ENCODE results near the gene SMAD3. TPM values are rescaled to one million over a fixed set of nuclear protein-coding genes. Genes with fewer than 3 reads are reported as not detected.
A peak's percentile ranks its signal among the peaks of the same experiment; 100 is the strongest.

Gene SMAD3
- total and polyA plus RNA-seq, 2 donors (not counting 1 experiment from before 2014, with no cell fraction given) = 55.9 to 163 TPM

- H3K27ac Mint-ChIP-seq = peak overlapping the region; percentile 87
- H3K9me3 Mint-ChIP-seq (ENCODE audit: insufficient read depth) = no peaks in the 10 kb centered on the region
- Histone ChIP-seq H3K36me3 (replicated peaks in 1 of 2; ENCODE audit: control extremely low read depth in 1 of 2, control insufficient read depth in 1 of 2, extremely low read depth in 1 of 2, insufficient read depth in 2 of 2, low read length in 1 of 2) (peaks cover 1 to 31% of the 10 kb centered on the region in 2 experiments), H2AFZ (ENCODE audit: insufficient read depth, low read depth, low read length, poor library complexity, severe bottlenecking) (no peak overlapping the region), H3K27me3 (replicated peaks in 1 of 4; ENCODE audit: control extremely low read depth in 1 of 4, control insufficient read depth in 3 of 4, insufficient read depth in 4 of 4, low read length in 3 of 4) (no peaks in the 10 kb centered on the region), H4K20me1 (ENCODE audit: control insufficient read depth, insufficient read depth, low read length, poor library complexity, severe bottlenecking) (peaks cover 5% of the 10 kb centered on the region), H3K9ac (ENCODE audit: low read length) (peak overlapping the region; percentile 42), H3K4me1 (ENCODE audit: control insufficient read depth in 2 of 2, insufficient read depth in 2 of 2, low read length in 2 of 2) (peaks cover 98% of the 10 kb centered on the region in 2 donors), H3K9me3 (ENCODE audit: control extremely low read depth in 1 of 3, control insufficient read depth in 2 of 3, insufficient read depth in 1 of 3, low read length in 2 of 3) (no peaks in the 10 kb centered on the region), H3K4me3 (ENCODE audit: control extremely low read depth in 1 of 5, extremely low read depth in 1 of 5, insufficient read depth in 1 of 5, low read depth in 2 of 5, low read length in 4 of 5) (peak overlapping the region in 1 of 5 experiments; percentile 40), H3K79me2 (ENCODE audit: control insufficient read depth, insufficient read depth, low read length) (peaks cover 99% of the 10 kb centered on the region), H3K27ac (ENCODE audit: low read length in 2 of 2) (peak overlapping the region; percentile 69 to 82), H3K4me2 (replicated peaks; ENCODE audit: low read depth, low read length, poor library complexity, severe bottlenecking) (peak overlapping the region; percentile 68)
- ChIA-PET CTCF (interaction anchor here (1.4 to 9.1 kb wide), 3 partner anchors 17 to 22 kb away, joined by 3 to 109 read pairs (median 4); no protein-coding TSS in a partner anchor), POLR2A (interaction anchor here (0.5 to 0.8 kb wide), 2 partner anchors 13 to 664 kb away, joined by 3 read pairs; no protein-coding TSS in a partner anchor)
- DNase-seq (no peak), ATAC-seq (ENCODE audit: low read depth) (no peak)
- TF ChIP-seq CTCF (IDR thresholded peaks at IDR 0.05) (no peak), EZH2 (IDR thresholded peaks at IDR 0.05; ENCODE audit: borderline replicate concordance, insufficient read depth, low read depth, low read length, poor library complexity, severe bottlenecking) (no peak)
- peaks cover 59% of the 10 kb centered on the region for H3K4me1 Mint-ChIP-seq
- intact Hi-C loops (cut with micrococcal nuclease) = no loop called here
- no peaks in the 10 kb centered on the region for H3K27me3 Mint-ChIP-seq
- H3K4me3 Mint-ChIP-seq = peak overlapping the region; percentile 64
- 70% methylated on average over 8 of the region's 8 CpGs for WGBS (ENCODE audit: insufficient coverage)
Measured at GRCh38 chr15:67098768-67099282, 33.4 kb downstream of the SMAD3 start.

GRCh38 chr15:67100124-67100791 is 34.9 kb downstream of the SMAD3 start:
- intact Hi-C loops (cut with micrococcal nuclease) = loop anchor here (2.0 kb wide), 1 partner anchor 17 kb away; no protein-coding TSS in a partner anchor
- H3K4me3 ChIP-seq (ENCODE audit: control extremely low read depth in 1 of 5, extremely low read depth in 1 of 5, insufficient read depth in 1 of 5, low read depth in 2 of 5, low read length in 4 of 5) = peak overlapping the region in 2 of 5 experiments; percentile 32 to 55
- WGBS (ENCODE audit: insufficient coverage) = no CpG with 5 or more reads among the region's 5 CpGs
- H3K4me2 ChIP-seq (replicated peaks; ENCODE audit: low read depth, low read length, poor library complexity, severe bottlenecking) = peak overlapping the region; percentile 72
- no peaks in the 10 kb centered on the region for H4K20me1 ChIP-seq (ENCODE audit: control insufficient read depth, insufficient read depth, low read length, poor library complexity, severe bottlenecking)
- H3K79me2 ChIP-seq (ENCODE audit: control insufficient read depth, insufficient read depth, low read length) = peaks cover 99% of the 10 kb centered on the region
- ATAC-seq (ENCODE audit: low read depth) (no peak), DNase-seq (no peak)
- ChIA-PET CTCF (interaction anchor here (1.4 to 8.3 kb wide), 6 partner anchors 17 to 154 kb away, joined by 3 to 109 read pairs (median 6); partner anchors contain the start of gene SMAD3), POLR2A (interaction anchor here (1.6 to 2.5 kb wide), 6 partner anchors 9 to 34 kb away, joined by 4 to 9 read pairs (median 7); partner anchors contain the start of gene SMAD3)
- no peaks in the 10 kb centered on the region for H3K9me3 ChIP-seq (ENCODE audit: control extremely low read depth in 1 of 3, control insufficient read depth in 2 of 3, insufficient read depth in 1 of 3, low read length in 2 of 3)
- Mint-ChIP-seq H3K27me3 (no peaks in the 10 kb centered on the region), H3K27ac (peak overlapping the region; percentile 83), H3K4me1 (peaks cover 45% of the 10 kb centered on the region), H3K9me3 (ENCODE audit: insufficient read depth) (no peaks in the 10 kb centered on the region), H3K4me3 (peak overlapping the region; percentile 62)
- H3K4me1 ChIP-seq (ENCODE audit: control insufficient read depth in 2 of 2, insufficient read depth in 2 of 2, low read length in 2 of 2) = peaks cover 98% of the 10 kb centered on the region in 2 donors
- TF ChIP-seq EZH2 (IDR thresholded peaks at IDR 0.05; ENCODE audit: borderline replicate concordance, insufficient read depth, low read depth, low read length, poor library complexity, severe bottlenecking) = no peak
- no peak for TF ChIP-seq CTCF (IDR thresholded peaks at IDR 0.05)
- H3K27me3 ChIP-seq (replicated peaks in 1 of 4; ENCODE audit: control extremely low read depth in 1 of 4, control insufficient read depth in 3 of 4, insufficient read depth in 4 of 4, low read length in 3 of 4) = no peaks in the 10 kb centered on the region
- peaks cover 2 to 28% of the 10 kb centered on the region in 2 experiments for H3K36me3 ChIP-seq (replicated peaks in 1 of 2; ENCODE audit: control extremely low read depth in 1 of 2, control insufficient read depth in 1 of 2, extremely low read depth in 1 of 2, insufficient read depth in 2 of 2, low read length in 1 of 2)
- no peak overlapping the region for H2AFZ ChIP-seq (ENCODE audit: insufficient read depth, low read depth, low read length, poor library complexity, severe bottlenecking)
- peak overlapping the region; percentile 97 to 98 for H3K27ac ChIP-seq (ENCODE audit: low read length in 2 of 2)
- H3K9ac ChIP-seq (ENCODE audit: low read length) = peak overlapping the region; percentile 49
